DMS79 treated with DMSO at 0.1 percent for 48 hours (cell line): ENCODE data around the gene POU2F1.
"Not testable (repeated sequence)": the region's sequence is repeated elsewhere in the genome, so short reads cannot be mapped to it uniquely, and the experiment has no call there.

Experiments
- DNase-seq: peaks from one replicate; lab custom pipeline; 2025; lab: John Stamatoyannopoulos, UW

POU2F1 gene

GRCh38 chr1:167314671-167315070 lies 94.0 kb downstream of the POU2F1 start:
- no peak for DNase-seq

GRCh38 chr1:167317463-167317862 lies 96.8 kb downstream of the POU2F1 start:
- DNase-seq = no peak

DNA sequence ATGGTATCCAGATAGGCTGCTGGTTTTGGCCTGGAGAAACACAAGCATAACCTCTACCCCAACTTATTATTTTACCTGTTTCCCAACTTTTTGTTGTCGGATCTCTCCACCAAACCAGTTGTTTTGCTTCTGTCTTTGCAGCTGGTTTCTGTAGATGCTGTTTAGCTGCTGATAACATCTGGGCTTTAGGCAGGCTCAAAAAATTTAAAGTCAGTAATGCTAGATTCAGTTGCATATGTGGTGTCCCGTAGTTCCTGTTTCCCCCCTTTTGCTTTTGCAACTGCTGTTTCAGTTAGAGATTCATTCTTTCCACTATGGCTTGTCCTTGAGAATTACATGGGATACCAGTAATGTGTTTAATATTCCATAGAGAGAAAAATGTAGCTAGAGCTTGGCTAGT lies 98.5 kb downstream of the POU2F1 start:
- DNase-seq = not testable (repeated sequence)

GRCh38 chr1:167322483-167322882 lies 101.8 kb downstream of the POU2F1 start:
- no peak for DNase-seq

GRCh38 chr1:167325151-167325550 lies 104.5 kb downstream of the POU2F1 start:
- no peak for DNase-seq

DNA sequence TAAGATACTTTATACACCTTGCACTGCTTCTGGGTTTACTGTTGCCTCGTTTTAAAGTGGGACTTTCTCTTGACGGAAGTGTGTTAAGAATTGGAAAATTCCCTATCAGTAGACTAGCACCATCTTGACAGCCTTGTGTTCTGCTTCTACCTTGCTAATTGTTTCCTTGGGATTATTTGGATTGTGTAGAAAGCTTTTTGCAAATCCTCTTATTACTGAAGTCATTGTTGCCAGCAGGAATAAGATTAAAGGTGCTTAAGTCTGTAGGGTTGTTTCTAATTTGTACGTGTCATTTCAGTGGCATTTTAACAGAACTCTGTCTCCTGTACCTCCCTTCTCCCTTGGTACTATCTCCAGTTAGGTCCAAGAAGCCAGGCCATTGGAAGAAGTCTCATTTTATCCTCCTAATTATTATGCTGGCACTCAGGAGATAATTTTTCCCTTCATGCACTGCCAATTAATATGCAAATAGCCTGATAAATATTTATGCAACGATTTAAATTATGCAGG lies 107.7 kb downstream of the POU2F1 start:
- no peak for DNase-seq

- DNase-seq = no peak
Observed at GRCh38 chr1:167328816-167329483, 108.3 kb downstream of the POU2F1 start.

DNA sequence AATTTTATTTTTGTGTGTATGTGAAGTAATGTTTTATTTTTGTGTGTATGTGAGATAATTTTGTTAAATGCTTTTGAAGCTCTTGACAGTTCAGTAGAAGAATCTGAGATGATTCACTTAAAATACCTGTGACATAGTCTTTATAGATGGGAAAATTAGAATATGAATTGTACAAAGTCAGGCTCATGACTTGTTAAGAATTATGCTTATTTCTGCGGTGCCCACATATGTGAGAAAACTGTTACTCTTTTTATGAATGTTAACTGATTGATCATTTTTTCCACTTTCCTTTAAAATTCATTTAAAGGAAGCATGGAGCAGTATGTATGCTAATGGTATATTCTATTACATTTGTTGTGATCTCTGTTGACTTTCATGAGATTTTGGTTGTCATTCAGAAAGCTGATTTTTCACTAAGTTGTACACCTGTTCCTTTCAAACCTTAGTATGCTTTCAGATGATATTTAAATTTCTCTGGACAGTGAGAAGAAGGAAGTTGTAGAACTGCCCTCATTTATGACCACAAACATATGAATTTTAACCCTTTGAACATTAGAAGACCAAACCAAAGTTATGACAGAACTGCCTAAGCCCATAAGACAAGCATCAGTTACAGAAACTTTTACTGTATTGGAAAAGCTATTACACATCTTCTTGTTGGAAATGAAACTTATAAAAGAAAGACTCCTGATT lies 110.1 kb downstream of the POU2F1 start:
- DNase-seq = no peak

GRCh38 chr1:167331650-167332049 lies 111.0 kb downstream of the POU2F1 start:
- no peak for DNase-seq

DNA sequence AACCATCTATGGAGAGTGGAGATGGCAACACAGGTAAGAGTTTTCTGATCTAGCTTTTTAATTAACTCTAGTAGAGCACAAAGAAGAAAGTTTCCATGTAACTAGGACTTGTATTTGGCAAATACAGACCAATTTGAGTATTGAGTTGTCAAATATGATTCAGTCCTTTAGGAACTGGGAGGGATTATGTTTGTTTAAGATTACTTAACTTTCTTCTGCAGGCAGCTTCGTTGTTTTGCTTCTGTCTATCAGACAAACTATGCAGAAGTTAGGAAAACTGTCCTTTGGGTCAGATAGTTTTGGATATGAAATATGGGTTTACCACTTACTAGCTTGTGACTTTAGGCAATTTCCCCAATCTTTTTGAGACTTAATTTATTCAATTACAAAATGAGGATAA lies 111.8 kb downstream of the POU2F1 start:
- DNase-seq = no peak

GRCh38 chr1:167333124-167333523 lies 112.4 kb downstream of the POU2F1 start:
- no peak for DNase-seq

- no peak for DNase-seq
Observed at GRCh38 chr1:167333703-167334102, 113.0 kb downstream of the POU2F1 start.

- DNase-seq = no peak
Observed at GRCh38 chr1:167339405-167339804, 118.7 kb downstream of the POU2F1 start.

DNA sequence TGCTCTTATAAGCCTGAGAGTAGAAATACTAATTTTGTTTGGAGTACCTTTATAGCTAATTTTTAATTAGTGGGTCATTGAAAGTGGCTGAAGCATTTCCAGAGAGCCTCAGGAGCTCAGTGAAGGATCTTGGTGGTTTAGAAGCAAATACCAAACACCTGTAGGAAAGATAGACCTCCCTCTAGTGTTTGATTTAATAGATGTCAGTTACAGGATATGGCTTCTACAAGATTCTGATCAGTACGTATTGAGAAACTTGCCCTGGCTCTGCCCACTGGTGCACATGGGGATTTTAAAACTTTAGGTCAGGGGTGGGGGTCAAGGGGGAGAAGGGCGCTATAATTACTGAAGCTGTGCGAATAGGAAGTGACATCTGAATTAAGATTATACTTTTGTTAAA lies 122.2 kb downstream of the POU2F1 start:
- DNase-seq = peak; percentile 78

DNA sequence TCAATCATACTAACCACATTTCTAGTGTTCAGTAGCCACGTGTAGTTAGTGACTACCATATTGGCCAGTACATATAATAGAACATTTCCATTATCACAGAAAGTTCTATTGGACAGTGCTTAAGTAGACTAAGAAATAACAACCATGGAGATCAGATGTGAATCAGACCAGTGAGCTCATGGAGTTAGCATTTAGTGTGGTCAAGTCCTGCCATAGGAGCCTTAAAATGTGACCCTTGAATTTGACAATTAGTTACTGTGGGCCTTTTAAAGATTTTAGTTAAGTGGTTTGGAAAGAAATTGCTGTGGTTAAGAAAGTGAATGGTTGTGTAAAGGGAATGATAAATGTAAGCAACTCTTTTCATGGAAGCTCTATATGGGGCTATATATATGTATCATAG lies 123.4 kb downstream of the POU2F1 start:
- DNase-seq = no peak

DNA sequence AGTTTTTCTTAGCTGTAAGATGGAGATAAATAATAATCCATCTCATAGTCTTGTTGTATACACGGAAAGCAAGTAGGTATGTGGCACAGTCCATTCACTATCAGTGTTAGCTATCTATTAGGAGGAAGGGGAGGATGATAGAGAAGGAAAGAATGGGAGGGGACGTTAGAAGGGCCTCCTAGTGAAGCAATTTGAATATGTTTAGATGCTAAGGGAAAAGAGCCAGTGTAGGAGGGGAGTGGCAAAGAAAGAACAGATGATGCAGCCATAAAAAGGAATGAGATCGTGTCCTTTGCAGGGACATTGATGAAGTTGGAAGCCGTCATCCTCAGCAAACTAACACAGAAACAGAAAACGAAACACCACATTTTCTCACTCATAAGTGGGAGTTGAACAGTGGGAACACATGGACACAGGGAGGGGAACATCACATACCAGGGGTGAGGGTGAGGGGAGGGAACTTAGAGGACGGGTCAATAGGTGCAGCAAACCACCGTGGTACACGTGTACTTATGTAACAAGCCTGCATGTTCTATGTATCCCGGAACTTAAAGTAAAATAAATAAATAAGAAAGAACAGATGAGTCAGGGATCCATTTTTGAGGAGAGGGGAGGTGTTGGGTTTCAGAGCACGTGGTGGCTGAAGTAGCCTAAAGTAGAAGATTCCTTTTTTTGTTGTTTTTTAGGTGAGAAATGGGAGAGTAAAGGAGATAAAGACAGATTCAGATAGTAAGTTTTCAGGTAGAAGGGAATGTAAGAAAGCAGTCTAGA lies 124.1 kb downstream of the POU2F1 start:
- no peak for DNase-seq

DNA sequence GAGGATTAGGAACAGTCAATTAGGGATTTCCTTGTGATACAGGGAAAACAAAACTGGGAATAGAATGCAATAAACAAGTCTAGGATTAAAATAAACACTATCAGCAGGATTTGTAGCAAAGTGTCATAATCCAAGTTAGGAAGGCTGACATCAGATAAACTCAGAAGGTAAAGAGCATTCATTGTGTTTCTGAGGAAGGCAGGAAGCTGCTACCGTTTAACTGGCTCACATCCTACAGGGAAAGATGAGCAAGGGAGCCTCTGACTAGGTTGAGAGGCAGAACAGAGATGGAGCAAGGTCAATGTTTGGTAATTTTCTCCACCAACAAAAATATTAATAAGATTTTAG lies 124.7 kb downstream of the POU2F1 start:
- DNase-seq = no peak

DNA sequence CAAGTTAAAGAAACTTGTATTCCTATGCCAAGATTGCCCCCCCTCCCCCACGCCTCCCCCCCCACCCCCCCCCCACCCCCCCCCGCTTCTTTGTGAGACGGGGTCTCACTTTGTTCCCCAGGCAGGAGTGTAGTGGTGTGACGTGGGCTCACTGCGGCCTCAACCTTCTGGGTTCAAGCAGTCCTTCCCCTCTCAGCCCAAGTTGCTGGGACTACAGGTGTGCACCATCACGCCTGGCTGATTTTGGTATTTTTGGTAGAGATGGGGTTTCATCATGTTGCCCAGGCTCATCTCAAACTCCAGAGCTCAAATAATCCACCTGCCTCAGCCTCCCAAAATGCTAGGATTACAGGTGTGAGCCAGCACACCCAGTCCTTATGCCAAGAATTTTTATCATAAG lies 136.6 kb downstream of the POU2F1 start:
- no peak for DNase-seq

- DNase-seq = no peak
Observed at GRCh38 chr1:167359295-167359694, 138.6 kb downstream of the POU2F1 start.

- no peak for DNase-seq
Observed at GRCh38 chr1:167360120-167360519, 139.4 kb downstream of the POU2F1 start.

DNA sequence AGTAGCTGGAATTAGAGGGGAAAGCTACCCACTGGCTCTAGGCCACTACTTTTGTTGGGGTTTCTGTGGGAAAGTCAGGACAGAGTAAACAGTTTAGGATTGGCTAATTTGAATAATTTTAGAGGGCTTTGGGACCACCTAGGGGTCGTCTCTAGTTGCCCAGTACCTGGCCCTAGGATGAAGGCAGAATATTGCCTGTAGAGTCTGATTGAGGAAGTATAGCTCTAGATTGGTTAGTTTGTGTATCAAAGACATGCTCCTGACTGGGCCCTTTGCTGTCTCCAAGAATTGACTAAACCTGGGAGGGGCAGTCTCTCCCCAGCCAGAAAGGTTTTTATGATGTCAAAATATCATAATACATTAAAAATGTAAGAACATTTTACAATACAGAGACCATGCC lies 142.0 kb downstream of the POU2F1 start:
- DNase-seq = no peak

DNA sequence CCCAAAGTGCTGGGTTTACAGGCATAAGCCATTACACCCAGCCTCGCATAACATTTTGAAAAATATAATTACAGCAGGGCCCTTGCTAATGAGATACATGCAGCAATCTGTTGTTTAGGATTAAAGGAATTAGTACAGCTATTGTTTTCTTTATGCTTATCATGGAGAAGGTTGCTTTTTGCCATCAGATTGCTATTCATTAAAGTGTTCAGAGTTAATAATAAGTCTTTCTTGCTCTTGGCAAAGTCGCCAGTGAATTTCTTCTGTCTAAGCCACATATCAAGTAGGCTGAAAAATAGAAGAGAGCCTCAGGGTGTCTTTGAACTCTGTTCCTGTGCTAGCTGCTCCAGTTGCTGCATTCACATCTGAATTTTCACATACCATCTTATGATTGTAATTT lies 144.1 kb downstream of the POU2F1 start:
- DNase-seq = no peak

- no peak for DNase-seq
Observed at GRCh38 chr1:167365360-167365759, 144.7 kb downstream of the POU2F1 start.
